Measurements from ENCODE around the gene RGS16.

DNA sequence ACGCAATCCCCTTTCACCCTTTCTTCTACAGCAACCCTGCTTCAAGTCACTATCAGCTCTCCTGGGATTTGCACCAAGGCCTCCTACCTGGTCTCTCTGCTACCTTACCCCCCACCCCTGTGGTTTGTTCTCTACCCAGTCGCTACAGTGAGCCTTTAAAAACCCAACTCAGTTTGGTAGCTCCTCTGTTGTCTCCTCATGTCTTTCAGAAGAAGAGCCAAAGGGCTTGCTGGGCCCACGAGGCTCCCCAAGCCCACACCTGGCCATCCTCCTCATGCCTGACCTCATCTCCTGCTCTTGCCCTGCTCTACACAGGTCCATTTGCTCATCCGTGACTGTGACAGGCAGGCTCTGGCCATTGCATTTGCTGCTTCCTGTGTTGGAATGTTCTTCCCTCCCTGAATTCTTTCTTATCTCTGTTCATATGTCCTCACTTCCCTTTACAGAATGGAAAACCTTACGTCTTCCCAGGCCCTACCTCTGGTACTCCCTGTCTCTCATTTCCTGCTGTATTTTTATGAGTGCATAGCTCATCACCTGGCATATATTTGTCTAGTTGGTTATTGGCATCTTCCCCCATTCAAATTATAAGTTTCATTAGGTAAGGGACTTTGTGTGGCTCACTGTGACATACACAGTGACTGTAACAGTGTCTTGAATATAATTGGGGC, 3.3 kb downstream of the RGS16 start:
- no peak for TF ChIP-seq EZH2phosphoT487 (IDR thresholded peaks at IDR 0.05; ENCODE audit: insufficient read depth, low read depth)
- no peak for TF ChIP-seq EZH2 (IDR thresholded peaks at IDR 0.05; ENCODE audit: insufficient read depth, poor library complexity, severe bottlenecking)
